HepG2 (cell line): ENCODE results near the gene FPGS. TPM values are rescaled to one million over a fixed set of nuclear protein-coding genes. Genes with fewer than 3 reads are reported as not detected.

Experiments
- ATAC-seq: fragments of 200-7000 bp; cut with Tn5 transposase; 3 replicates; pipeline ENCODE4 v1.9.1; 2020; ENCODE audit warnings: mild to moderate bottlenecking, moderate library complexity
- BruUV-seq: library from RNA; stranded (reverse); fragments of 400-500 nt; replicated peaks from 2 replicates; lab custom pipeline; 2021; lab: Mats Ljungman, UMichigan
- CTCF ChIA-PET: fragments of 300-600 bp; formaldehyde crosslinking; extraction: SDS; loops from one replicate; lab custom pipeline; 2021; ENCODE audit warnings: low total read pairs, inconsistent platforms, low intra/inter-chr PET ratio; lab: Yijun Ruan, JAX
- POLR2A ChIA-PET: fragments of 350-600 bp; sonication (Branson Sonifier 250); formaldehyde crosslinking; loops from one replicate; lab custom pipeline; 2020; ENCODE audit warnings: antibody characterized with exemption, inconsistent platforms; lab: Yijun Ruan, JAX
- DNase-seq: peaks from one replicate; pipeline ENCODE4 v3.0.0-alpha.2; 2015; ENCODE audit warnings: low spot score
- FAIRE-seq: peaks from 3 replicates; lab custom pipeline; 2011; peaks lifted over from hg19 to GRCh38; lab: Jason Lieb, UNC
- H2AFZ ChIP-seq: one replicate; pipeline ENCODE4 v1.6.1; 2011; ENCODE audit warnings: low read length, inconsistent platforms
- H3K27ac ChIP-seq: fragments of 300-600 bp; 3 replicates; pipeline ENCODE4 v1.8.0; 2011; ENCODE audit warnings: mixed run types, mild to moderate bottlenecking, mixed read lengths, low read length, inconsistent platforms; ENCODE audit not compliant: insufficient read depth; ENCODE audit errors: extremely low read length
- H3K27me3 ChIP-seq, 2 experiments: fragments of 200-600 bp in 1 of 2; 2 replicates in 1 of 2; 3 replicates in 1 of 2; pipeline versions ENCODE4 v1.6.0 to v1.8.0; 2011; ENCODE audit warnings: low read length in 2 of 2, mild to moderate bottlenecking in 2 of 2, moderate library complexity in 2 of 2, inconsistent platforms in 1 of 2; ENCODE audit not compliant: insufficient read depth in 2 of 2, control insufficient read depth in 1 of 2
- H3K36me3 ChIP-seq, 2 experiments: fragments of 200-600 bp in 1 of 2; replicated peaks in 1 of 2; 2 replicates in 1 of 2; 3 replicates in 1 of 2; pipeline versions ENCODE4 v1.5.1 to v1.8.0; 2011; ENCODE audit warnings: low read length in 2 of 2, inconsistent platforms in 1 of 2; ENCODE audit not compliant: insufficient read depth in 2 of 2, control insufficient read depth in 1 of 2
- H3K4me1 ChIP-seq: 2 replicates; pipeline ENCODE4 v1.5.1; 2012; ENCODE audit warnings: low read length, inconsistent platforms; ENCODE audit not compliant: insufficient read depth
- H3K4me2 ChIP-seq: 2 replicates; pipeline ENCODE4 v1.6.0; 2011; ENCODE audit warnings: low read depth, low read length, inconsistent platforms
- H3K4me3 ChIP-seq, 3 experiments: fragments of 200-600 bp in 1 of 3; sonication (generic), shearing (Covaris generic) in 1 of 3; replicated peaks in 1 of 3; 2 replicates each; pipeline ENCODE4 v1.5.1; 2011 to 2016; ENCODE audit warnings: low read length in 3 of 3, inconsistent platforms in 2 of 3, low read depth in 2 of 3, mild to moderate bottlenecking in 2 of 3, control low read depth in 1 of 3, mixed read lengths in 1 of 3; ENCODE audit not compliant: insufficient read depth in 1 of 3
- H3K79me2 ChIP-seq: one replicate; pipeline ENCODE4 v1.6.1; 2011; ENCODE audit warnings: low read length, inconsistent platforms; ENCODE audit not compliant: insufficient read depth
- H3K9ac ChIP-seq: 2 replicates; pipeline ENCODE4 v1.6.0; 2011; ENCODE audit warnings: mild to moderate bottlenecking, low read depth, low read length, inconsistent platforms; ENCODE audit not compliant: insufficient read depth
- H3K9me3 ChIP-seq: 2 replicates; pipeline ENCODE4 v1.5.1; 2012; ENCODE audit warnings: mild to moderate bottlenecking, low read length
- H4K20me1 ChIP-seq: 2 replicates; pipeline ENCODE4 v1.6.0; 2011; ENCODE audit warnings: inconsistent platforms, mild to moderate bottlenecking, low read length, moderate library complexity; ENCODE audit not compliant: insufficient read depth
- POLR2A ChIP-seq, 2 experiments: IDR thresholded peaks; 2 replicates each; pipeline ENCODE4 v1.6.1; 2011; ENCODE audit warnings: low read depth in 2 of 2, low read length in 2 of 2, mild to moderate bottlenecking in 1 of 2, moderate library complexity in 1 of 2; ENCODE audit not compliant: insufficient read depth in 1 of 2
- RBFOX2 ChIP-seq: fragments of 200-400 bp; formaldehyde crosslinking; IDR thresholded peaks from 2 replicates; pipeline ENCODE4 v1.6.1; 2017; ENCODE audit warnings: low read depth, mild to moderate bottlenecking, low read length
- WGBS: methylation state at CpG from one replicate; pipeline ENCODE4 v1.1.6; 2017; ENCODE audit warnings: low lambda C conversion rate; 5-methylcytosine and 5-hydroxymethylcytosine counted together
- in situ Hi-C: cut with HindIII; loops from 2 replicates; pipeline ENCODE4 v1.10.0; 2017; ENCODE audit warnings: low pct_unique_long_range_greater_than_20kb; ENCODE audit not compliant: extremely low pct_ligation_motif_present
- intact Hi-C: fragments of 100-400 bp; cut with micrococcal nuclease; formaldehyde crosslinking; loops from one replicate; pipeline ENCODE4 v1.10.0; 2022; ENCODE audit not compliant: unreplicated experiment
- polyA plus RNA-seq, 8 experiments: library from polyadenylated mRNA; depleted of rRNA in 3 of 8; stranded (reverse) in 7 of 8; unstranded in 1 of 8; fragments of >200 nt; fragmentation: Illumina TruSeq in 4 of 8; extraction: Trizol in 4 of 8; gene quantifications; 2 replicates each; pipeline versions ENCODE4 v1.2.1 to v1.2.3, GENCODE V29; 2011 to 2016; ENCODE audit warnings: low read depth in 4 of 8, missing spikeins in 1 of 8, mixed read lengths in 1 of 8; ENCODE audit not compliant: insufficient read depth in 1 of 8
- total RNA-seq, 5 experiments: library from RNA; depleted of rRNA; stranded (reverse); fragments of >200 nt; fragmentation: Illumina TruSeq; extraction: Trizol; gene quantifications; 2 replicates each; pipeline ENCODE4 v1.2.3, GENCODE V29; 2016; ENCODE audit warnings: low read depth in 1 of 5
- TF ChIP-seq, protein P1 (sequence below): sonication (generic); formaldehyde crosslinking; IDR thresholded peaks from 2 replicates; pipeline ENCODE4 v1.9.0; 2022; ENCODE audit warnings: low read depth, missing genetic modification reagents
- TF ChIP-seq, protein P2 (sequence below): sonication (generic); formaldehyde crosslinking; IDR thresholded peaks from 2 replicates; pipeline ENCODE4 v1.5.0; 2020; ENCODE audit warnings: mild to moderate bottlenecking, missing genetic modification reagents
- TF ChIP-seq, protein P3 (sequence below): sonication (generic); formaldehyde crosslinking; IDR thresholded peaks from 2 replicates; pipeline ENCODE4 v1.5.1; 2020; ENCODE audit warnings: mild to moderate bottlenecking, missing genetic modification reagents, moderate library complexity

The FPGS gene
- total and polyA plus RNA-seq, 2 of the 13 experiments (the other 11 are each of a cell fraction or from before 2014, with no cell fraction given), result 35.6 to 36.8 TPM

DNA sequence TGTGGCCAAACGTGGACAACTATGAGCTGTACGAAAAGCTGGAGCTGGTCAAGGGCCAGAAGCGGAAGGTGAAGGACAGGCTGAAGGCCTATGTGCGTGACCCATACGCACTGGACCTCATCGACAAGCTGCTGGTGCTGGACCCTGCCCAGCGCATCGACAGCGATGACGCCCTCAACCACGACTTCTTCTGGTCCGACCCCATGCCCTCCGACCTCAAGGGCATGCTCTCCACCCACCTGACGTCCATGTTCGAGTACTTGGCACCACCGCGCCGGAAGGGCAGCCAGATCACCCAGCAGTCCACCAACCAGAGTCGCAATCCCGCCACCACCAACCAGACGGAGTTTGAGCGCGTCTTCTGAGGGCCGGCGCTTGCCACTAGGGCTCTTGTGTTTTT lies 13.5 kb upstream of the FPGS start:
- Histone ChIP-seq H3K36me3 (peaks cover 24 to 41% of the 10 kb centered on the region in 2 experiments), H3K4me1 (peaks cover 28% of the 10 kb centered on the region), H3K4me2 (no peak overlapping the region), H3K27me3 (no peaks in the 10 kb centered on the region), H2AFZ (no peak overlapping the region), H4K20me1 (peaks cover 25% of the 10 kb centered on the region), H3K79me2 (peaks cover 19% of the 10 kb centered on the region), H3K9ac (no peak overlapping the region)
- no peak for FAIRE-seq
- ChIA-PET POLR2A (no interaction called here), CTCF (no interaction called here)
- BruUV-seq, result no TSS peak
- ATAC-seq, result no peak
- no peak for DNase-seq
- in situ Hi-C loops, result no loop called here
- TF ChIP-seq, protein P1, sequence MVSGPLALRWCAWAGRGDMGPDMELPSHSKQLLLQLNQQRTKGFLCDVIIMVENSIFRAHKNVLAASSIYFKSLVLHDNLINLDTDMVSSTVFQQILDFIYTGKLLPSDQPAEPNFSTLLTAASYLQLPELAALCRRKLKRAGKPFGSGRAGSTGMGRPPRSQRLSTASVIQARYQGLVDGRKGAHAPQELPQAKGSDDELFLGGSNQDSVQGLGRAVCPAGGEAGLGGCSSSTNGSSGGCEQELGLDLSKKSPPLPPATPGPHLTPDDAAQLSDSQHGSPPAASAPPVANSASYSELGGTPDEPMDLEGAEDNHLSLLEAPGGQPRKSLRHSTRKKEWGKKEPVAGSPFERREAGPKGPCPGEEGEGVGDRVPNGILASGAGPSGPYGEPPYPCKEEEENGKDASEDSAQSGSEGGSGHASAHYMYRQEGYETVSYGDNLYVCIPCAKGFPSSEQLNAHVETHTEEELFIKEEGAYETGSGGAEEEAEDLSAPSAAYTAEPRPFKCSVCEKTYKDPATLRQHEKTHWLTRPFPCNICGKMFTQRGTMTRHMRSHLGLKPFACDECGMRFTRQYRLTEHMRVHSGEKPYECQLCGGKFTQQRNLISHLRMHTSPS, result no peak
- TF ChIP-seq, protein P2, sequence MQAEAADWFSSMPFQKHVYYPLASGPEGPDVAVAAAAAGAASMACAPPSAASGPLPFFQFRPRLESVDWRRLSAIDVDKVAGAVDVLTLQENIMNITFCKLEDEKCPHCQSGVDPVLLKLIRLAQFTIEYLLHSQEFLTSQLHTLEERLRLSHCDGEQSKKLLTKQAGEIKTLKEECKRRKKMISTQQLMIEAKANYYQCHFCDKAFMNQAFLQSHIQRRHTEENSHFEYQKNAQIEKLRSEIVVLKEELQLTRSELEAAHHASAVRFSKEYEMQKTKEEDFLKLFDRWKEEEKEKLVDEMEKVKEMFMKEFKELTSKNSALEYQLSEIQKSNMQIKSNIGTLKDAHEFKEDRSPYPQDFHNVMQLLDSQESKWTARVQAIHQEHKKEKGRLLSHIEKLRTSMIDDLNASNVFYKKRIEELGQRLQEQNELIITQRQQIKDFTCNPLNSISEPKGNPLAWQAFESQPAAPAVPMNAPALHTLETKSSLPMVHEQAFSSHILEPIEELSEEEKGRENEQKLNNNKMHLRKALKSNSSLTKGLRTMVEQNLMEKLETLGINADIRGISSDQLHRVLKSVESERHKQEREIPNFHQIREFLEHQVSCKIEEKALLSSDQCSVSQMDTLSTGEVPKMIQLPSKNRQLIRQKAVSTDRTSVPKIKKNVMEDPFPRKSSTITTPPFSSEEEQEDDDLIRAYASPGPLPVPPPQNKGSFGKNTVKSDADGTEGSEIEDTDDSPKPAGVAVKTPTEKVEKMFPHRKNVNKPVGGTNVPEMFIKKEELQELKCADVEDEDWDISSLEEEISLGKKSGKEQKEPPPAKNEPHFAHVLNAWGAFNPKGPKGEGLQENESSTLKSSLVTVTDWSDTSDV (CRISPR knock-in tag), result no peak
- peak; percentile 48; the same call in 1 of the 2 replicates for TF ChIP-seq RBFOX2
- 0 out of 4 replicates have a peak, but pooled peaks of 1 of the 2 experiments have one; percentile 28 for TF ChIP-seq POLR2A (IDR thresholded peaks at IDR 0.05; ENCODE audit: insufficient read depth in 1 of 2, low read depth in 2 of 2, low read length in 2 of 2)
- TF ChIP-seq, protein P3, sequence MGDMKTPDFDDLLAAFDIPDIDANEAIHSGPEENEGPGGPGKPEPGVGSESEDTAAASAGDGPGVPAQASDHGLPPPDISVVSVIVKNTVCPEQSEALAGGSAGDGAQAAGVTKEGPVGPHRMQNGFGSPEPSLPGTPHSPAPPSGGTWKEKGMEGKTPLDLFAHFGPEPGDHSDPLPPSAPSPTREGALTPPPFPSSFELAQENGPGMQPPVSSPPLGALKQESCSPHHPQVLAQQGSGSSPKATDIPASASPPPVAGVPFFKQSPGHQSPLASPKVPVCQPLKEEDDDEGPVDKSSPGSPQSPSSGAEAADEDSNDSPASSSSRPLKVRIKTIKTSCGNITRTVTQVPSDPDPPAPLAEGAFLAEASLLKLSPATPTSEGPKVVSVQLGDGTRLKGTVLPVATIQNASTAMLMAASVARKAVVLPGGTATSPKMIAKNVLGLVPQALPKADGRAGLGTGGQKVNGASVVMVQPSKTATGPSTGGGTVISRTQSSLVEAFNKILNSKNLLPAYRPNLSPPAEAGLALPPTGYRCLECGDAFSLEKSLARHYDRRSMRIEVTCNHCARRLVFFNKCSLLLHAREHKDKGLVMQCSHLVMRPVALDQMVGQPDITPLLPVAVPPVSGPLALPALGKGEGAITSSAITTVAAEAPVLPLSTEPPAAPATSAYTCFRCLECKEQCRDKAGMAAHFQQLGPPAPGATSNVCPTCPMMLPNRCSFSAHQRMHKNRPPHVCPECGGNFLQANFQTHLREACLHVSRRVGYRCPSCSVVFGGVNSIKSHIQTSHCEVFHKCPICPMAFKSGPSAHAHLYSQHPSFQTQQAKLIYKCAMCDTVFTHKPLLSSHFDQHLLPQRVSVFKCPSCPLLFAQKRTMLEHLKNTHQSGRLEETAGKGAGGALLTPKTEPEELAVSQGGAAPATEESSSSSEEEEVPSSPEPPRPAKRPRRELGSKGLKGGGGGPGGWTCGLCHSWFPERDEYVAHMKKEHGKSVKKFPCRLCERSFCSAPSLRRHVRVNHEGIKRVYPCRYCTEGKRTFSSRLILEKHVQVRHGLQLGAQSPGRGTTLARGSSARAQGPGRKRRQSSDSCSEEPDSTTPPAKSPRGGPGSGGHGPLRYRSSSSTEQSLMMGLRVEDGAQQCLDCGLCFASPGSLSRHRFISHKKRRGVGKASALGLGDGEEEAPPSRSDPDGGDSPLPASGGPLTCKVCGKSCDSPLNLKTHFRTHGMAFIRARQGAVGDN (CRISPR knock-in tag), result peak; percentile 8; the same call in 1 of the 2 replicates
- TF ChIP-seq, all 625 proteins: peak for 3
- Histone ChIP-seq H3K27ac (no peak overlapping the region), H3K9me3 (no peaks in the 10 kb centered on the region), H3K4me3 (no peak overlapping the region)
- WGBS, result 95% methylated on average over 25 of the region's 25 CpGs
- intact Hi-C loops, result loop anchor here (5.0 kb wide), 1 partner anchor 197 kb away; no protein-coding TSS in a partner anchor
